BE2C (cell line): ENCODE data around the gene DENND6A.
A peak's percentile ranks its signal among the peaks of the same experiment; 100 is the strongest.
"Not testable (repeated sequence)": the region's sequence is repeated elsewhere in the genome, so short reads cannot be mapped to it uniquely, and the experiment has no call there.

Experiments
- DNase-seq: peaks from one replicate; pipeline ENCODE4 v3.0.0-alpha.2; 2020
- H3K27me3 ChIP-seq: fragments of 250-450 bp; sonication (Bioruptor Pico); 2 replicates; pipeline ENCODE4 v1.5.1; 2020; ENCODE audit warnings: mild to moderate bottlenecking
- H3K36me3 ChIP-seq: fragments of 250-450 bp; sonication (Bioruptor Pico); 2 replicates; pipeline ENCODE4 v1.5.1; 2020; ENCODE audit warnings: mild to moderate bottlenecking
- H3K4me1 ChIP-seq: fragments of 250-450 bp; sonication (Bioruptor Pico); 2 replicates; pipeline ENCODE4 v1.5.1; 2020
- H3K4me3 ChIP-seq: 2 replicates; pipeline ENCODE4 v1.5.1; 2011; ENCODE audit warnings: low read depth, low read length
- H3K9me3 ChIP-seq: fragments of 250-450 bp; sonication (Bioruptor Pico); 2 replicates; pipeline ENCODE4 v1.5.1; 2020
- CTCF ChIP-seq: IDR thresholded peaks from 2 replicates; pipeline ENCODE4 v1.5.1; 2012; ENCODE audit warnings: mild to moderate bottlenecking, low read depth, low read length

Gene DENND6A

DNA sequence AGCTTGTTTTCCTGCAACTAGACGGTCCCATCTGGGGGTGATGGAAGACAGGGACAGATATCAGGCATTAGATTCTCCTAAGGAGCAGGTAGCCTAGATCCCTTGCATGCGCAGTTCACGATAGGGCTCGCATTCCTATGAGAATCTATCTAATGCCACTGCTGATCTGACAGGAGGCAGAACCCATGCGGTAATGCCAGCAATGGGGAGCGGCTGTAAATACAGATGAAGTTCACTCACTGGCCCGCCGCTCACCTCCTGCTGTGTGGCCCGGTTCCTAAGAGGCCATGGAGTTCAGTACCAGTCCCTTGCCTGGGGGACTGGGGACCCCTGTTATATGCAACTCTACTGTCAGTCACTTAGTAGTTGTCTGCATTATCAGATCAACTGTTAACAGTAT lies 7.9 kb upstream of the DENND6A start:
- TF ChIP-seq CTCF: no peak
- no peaks in the 10 kb centered on the region for H3K27me3 ChIP-seq

GRCh38 chr3:57699591-57699990 lies 6.7 kb upstream of the DENND6A start:
- Histone ChIP-seq H3K4me1 (no peaks in the 10 kb centered on the region), H3K36me3 (no peaks in the 10 kb centered on the region), H3K4me3 (no peak overlapping the region), H3K27me3 (no peaks in the 10 kb centered on the region), H3K9me3 (no peaks in the 10 kb centered on the region)
- DNase-seq: no peak
- no peak for TF ChIP-seq CTCF

More for the DNA sequence above, 7.9 kb upstream of the DENND6A start:
- Histone ChIP-seq H3K36me3 (no peaks in the 10 kb centered on the region), H3K9me3 (no peaks in the 10 kb centered on the region), H3K4me1 (no peaks in the 10 kb centered on the region), H3K4me3 (no peak overlapping the region)
- DNase-seq: no peak

DNA sequence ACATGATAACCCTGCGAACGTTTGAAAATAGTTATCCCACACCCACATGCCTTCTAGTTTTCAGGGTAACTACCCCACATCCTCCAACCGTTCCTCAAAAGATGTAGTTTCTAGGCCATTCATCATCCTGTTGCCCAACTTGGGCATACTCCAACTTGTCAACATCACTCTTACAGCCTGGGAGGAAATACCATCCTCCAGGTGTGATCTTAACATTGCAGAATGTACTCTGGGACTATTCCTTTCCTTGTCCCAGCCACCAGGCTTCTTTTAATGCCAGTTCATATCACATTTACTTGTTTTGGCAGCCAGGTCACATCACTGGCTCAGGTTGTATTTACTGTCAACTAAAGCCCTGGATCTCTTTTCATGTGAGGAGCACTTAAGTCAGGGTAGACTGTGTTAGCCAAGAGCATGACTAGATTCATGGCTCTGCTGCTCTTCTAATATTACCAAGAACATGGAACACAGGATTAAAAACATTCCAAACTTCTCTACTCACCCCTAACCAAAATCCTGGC lies 4.0 kb upstream of the DENND6A start:
- DNase-seq: no peak
- no peak for TF ChIP-seq CTCF
- H3K36me3 ChIP-seq: no peaks in the 10 kb centered on the region

GRCh38 chr3:57694146-57694545 lies 1.3 kb upstream of the DENND6A start:
- no peak for TF ChIP-seq CTCF
- H3K4me3 ChIP-seq: no peak overlapping the region
- no peaks in the 10 kb centered on the region for H3K9me3 ChIP-seq
- H3K27me3 ChIP-seq: no peaks in the 10 kb centered on the region
- DNase-seq: no peak
- H3K4me1 ChIP-seq: no peaks in the 10 kb centered on the region
- H3K36me3 ChIP-seq: no peaks in the 10 kb centered on the region

More for the DNA sequence above, 4.0 kb upstream of the DENND6A start:
- Histone ChIP-seq H3K4me3 (no peak overlapping the region), H3K4me1 (no peaks in the 10 kb centered on the region), H3K27me3 (no peaks in the 10 kb centered on the region), H3K9me3 (no peaks in the 10 kb centered on the region)

GRCh38 chr3:57692133-57692395 lies 813 bp downstream of the DENND6A start:
- not testable (repeated sequence) for H3K27me3 ChIP-seq, DNase-seq, H3K4me1 ChIP-seq, H3K36me3 ChIP-seq, H3K9me3 ChIP-seq
- H3K4me3 ChIP-seq: peak overlapping the region; percentile 76

GRCh38 chr3:57691411-57692132 lies 1.3 kb downstream of the DENND6A start:
- Histone ChIP-seq H3K27me3 (no peaks in the 10 kb centered on the region), H3K9me3 (no peaks in the 10 kb centered on the region), H3K36me3 (no peaks in the 10 kb centered on the region), H3K4me1 (no peaks in the 10 kb centered on the region), H3K4me3 (peak overlapping the region; percentile 76)
- no peak for DNase-seq
- no peak for TF ChIP-seq CTCF
